NCI-H748 (cell line): ENCODE results near the gene BRD7.

Experiments used
- DNase-seq: peaks from one replicate; lab custom pipeline; 2025; ENCODE audit not compliant: unreplicated experiment; lab: John Stamatoyannopoulos, UW

BRD7 gene

DNA sequence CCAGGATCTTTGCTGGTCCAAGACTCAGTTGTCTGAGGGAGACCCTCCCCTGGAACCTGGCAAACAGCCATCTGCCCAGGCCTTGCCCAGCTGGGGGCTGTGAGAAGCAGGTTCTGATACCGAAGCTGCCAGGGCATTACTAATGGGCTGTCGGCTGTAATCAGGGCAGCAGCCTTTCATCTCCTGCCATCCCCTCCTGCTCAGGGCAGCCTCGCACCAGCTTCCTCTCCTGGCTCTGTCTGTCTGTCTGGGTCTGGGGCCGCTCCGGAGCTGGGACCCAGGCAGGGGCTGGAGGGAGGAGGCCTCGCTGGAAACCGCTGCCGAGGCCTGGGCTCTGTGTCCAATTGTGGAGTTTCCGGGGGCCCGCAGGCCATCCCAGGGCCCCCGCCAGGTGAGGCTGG lies 21.6 kb upstream of the BRD7 start:
- DNase-seq: no peak

DNA sequence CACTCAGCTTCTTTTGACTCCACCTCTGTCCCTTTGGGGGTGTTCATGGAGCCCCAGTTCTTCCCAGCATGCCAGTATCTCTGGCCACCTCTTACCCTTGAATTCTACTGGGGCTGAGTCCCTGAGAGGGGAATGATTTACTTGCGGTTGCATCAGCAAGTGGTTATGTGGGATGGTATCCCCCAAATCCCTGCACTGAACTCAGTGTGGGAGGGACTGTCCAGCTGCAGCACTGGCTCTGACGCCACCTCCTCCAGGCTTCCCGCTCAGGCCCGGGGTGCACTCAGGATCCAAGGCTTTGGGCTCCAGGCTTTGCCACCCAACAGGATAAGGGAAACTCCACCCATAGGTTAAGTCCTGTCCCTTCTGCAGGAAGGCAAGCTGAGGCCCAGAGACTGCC lies 21.1 kb upstream of the BRD7 start:
- DNase-seq: no peak

DNA sequence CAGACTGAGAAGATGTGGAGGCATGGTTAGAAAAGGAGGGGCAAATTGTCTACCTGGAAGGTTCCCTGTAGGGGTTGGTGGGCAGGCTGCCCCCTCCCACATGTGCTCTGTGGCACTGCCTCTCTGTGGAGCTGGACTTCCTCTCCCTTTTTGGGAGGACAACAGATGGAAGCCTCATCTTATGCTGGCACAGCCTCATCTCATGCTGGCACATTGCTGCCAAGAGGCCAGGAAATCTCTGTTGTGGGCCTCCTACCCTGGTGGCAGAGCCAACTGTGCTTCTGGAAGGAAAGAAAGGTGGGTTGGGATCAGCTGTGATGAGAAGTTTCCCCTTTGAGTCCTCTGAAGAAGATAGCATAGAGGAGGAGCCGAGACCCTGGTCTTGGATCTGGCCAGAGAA lies 19.7 kb upstream of the BRD7 start:
- no peak for DNase-seq

DNA sequence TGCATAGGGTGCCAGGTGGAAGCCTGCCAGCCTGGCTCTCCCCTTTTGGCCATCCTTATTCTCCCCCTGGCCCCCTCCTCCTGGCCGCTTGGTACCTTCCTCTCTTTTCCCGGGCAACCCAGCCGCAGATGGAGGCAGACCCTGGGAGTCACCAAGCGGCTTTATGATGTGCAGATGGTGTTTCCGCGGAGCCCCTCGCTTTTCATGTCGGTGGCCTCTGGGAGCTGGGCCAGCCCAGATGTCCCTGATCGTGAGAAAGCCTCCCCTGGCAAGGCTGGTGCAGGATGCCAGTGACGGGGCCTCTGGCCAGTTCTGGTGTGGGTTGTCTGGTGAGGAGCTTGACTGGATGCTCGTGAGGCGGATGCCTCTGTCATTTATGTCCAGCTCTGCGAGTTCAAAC lies 18.0 kb upstream of the BRD7 start:
- DNase-seq: no peak

DNA sequence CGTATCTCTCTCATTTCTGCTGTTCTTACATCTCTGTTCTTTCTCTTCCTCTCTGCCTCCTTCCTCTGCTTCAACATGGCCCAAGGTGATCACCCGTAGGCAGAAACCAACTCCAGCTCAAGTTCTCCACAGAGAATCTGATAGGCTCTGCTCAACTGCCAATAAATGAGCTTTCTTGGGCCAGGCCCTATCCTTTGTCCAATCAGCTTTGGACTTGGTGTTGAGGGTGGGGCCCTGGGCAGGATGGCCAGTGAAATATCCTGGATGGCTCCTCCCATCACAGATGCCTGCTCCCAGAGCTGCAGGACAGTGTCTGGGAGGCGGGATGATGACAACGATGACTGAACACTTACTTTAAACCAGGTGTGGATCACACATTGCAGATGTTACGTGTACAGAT lies 17.4 kb upstream of the BRD7 start:
- no peak for DNase-seq

DNA sequence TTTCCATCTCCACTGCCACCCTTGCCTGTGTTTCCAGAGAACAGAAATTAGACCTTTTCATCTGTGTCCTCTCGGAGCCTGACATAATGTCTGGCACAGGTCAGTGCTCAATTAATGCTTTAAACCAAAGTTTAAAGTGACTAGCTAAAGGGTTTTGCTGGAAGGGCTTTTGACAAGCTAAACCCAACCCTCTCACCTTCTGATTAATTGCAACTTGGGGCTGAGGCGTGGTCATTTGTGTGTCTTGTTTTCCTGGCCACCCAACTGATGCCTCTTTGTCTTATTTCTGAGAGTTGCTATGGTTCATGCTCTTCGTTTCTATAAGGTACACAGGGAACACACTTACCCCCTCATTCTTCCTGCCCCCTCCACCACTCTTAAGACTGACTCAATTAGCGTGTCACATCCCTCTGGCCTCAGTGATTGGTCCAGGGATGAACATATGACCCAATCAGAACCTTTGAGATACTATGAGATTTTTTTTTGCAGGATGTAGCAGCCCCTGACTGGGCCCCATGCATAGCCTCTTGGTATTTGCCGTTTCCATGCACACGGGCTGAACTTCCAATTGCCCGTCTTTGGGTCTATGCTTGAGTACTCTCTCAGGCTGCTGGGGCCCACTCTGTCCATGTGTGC lies 15.8 kb upstream of the BRD7 start:
- DNase-seq: no peak

DNA sequence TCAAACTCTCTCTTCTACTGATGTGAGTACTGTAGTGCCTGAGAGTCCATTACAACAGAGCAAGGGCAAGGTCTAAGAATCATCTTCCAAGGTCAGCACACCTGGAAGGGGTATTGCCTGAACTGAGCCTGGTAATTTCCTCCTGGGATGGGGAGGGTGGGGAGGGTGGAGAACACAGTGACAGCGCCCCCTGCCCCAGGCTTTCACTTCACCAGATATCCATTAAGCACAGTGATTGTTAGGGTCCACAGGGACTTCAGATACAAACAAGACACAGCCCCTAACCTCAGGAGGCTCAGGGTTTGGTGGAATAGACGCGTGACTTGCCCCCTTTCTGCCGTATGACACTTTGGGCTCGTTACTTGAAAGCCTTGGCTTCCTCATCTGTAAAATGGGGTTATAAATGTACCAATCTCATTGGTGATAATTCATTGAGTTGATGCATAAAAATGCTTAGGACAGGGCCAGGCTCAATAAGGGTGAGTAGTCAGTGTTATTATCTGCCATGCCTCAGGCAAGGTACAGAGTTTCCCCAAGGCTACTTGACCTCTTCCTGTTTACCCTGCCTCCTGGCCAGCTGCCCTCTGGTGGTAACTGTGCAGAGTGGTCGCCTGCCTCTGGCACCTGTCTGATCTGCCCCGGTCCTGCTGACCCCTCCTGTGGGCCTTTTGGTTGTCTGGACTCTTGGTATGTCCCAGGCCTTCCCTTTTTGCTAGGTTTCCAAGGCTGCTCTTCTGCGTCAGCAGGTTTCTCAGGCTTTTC lies 13.1 kb upstream of the BRD7 start:
- no peak for DNase-seq

DNA sequence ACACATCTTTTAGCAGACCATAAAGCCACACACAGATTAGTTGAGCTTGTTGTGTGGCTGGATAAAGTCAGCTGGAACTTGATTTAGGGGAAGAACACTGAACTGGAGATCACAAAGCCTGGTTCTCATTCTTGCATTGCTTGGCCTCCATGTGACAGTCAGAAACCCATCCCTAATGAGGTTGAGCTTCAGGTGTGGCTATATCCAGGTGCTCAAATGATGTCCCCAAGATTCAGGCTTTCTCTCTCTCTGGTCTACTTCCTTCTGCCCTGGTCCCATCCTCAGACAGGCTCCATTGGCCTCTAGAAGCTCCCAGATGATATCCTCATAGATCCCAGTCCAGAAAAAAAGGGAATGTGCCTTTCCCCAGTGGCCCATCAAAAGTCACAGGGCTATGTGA lies 9.6 kb upstream of the BRD7 start:
- no peak for DNase-seq

DNA sequence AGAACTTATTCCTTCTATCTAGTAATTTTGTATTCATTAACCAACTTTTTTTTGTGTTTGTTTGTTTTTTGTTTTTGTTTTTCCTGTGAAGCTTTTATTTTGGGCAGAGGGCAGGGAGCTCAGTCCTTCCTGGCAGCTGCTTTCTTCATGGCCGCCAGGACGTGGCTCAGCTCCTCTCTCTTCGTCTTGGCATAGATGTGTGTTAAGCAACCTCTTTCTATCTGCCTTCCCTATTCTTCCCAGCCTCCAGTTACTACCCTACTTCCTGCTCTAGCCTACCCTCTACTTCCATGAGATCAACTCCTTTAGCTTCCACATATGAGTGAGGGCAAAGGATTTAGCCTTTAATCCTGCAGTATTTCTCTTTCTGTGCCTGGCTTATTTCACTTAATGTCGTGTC lies 8.2 kb upstream of the BRD7 start:
- no peak for DNase-seq

DNA sequence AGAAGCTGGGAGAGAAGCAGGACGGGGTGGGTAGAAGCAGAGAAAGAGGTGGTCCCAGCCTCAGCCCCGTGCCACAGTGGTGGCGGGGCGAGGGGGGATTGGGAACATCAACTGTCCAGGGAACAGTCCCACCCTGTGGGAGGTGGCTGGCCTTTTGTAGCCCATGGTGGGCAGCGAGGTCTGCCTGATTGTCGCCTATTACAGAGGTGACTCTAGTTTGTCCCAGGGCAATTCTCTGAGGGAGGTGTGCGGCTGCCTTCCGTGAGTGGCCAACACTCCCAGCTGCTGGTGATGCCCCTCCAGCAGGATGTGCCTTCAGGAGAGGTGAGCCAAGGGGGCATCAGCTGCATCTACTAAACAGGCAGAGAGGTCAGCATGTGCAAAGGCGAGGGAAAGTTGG lies 5.0 kb upstream of the BRD7 start:
- DNase-seq: no peak

DNA sequence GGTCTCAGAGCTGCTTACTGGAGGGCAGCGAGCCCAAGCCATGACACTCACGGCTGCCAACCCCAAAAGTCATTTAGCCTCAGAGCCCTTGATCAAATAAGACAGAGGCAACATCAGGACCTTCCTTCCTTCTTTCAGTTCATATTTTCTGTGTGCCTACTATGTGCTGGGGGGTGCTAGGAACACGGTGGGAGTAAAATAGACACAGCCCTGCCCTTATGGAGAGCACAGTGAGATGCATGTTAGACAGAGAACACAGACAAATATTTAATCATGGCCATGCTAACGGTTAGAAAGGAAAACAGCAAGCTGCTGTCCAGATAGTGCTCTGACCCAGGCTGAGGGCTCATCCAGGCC lies 4.5 kb upstream of the BRD7 start:
- DNase-seq: no peak

DNA sequence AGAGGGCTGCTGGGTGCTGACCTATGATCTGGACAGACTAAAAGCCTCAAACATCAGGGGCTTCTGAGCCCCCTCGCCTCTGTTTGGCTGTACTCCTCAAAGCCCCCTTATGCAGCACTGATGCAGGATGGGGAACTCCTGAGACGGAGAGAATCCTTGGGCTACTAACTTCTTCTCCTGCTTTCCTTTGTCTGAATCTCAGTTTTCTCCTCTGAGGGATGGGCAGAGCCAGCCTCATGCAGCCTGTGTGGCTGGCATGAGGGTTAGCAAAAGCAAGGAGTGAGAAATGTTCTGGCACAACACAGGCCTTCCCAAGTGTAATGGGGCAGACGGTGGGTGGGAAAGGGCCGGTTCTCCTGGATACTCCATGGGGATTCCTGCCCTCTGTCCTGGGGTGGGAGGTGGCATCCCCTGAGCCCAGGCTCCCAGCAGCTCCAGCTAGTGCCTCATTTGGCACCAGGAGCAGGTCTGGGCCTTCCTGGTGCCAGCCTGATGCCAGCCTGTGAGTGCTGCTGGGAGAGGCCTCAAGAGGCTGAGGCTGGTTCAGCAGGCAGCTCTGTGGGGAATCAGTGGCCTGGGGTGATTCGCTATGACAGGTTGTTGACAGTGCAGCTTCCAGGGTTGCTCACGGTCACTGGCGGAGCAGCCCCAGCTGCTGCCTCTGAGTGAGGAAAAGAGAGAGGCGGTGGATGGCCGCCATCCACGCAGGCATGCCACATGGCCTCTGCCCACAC lies 4.0 kb upstream of the BRD7 start:
- peak; percentile 6 for DNase-seq

DNA sequence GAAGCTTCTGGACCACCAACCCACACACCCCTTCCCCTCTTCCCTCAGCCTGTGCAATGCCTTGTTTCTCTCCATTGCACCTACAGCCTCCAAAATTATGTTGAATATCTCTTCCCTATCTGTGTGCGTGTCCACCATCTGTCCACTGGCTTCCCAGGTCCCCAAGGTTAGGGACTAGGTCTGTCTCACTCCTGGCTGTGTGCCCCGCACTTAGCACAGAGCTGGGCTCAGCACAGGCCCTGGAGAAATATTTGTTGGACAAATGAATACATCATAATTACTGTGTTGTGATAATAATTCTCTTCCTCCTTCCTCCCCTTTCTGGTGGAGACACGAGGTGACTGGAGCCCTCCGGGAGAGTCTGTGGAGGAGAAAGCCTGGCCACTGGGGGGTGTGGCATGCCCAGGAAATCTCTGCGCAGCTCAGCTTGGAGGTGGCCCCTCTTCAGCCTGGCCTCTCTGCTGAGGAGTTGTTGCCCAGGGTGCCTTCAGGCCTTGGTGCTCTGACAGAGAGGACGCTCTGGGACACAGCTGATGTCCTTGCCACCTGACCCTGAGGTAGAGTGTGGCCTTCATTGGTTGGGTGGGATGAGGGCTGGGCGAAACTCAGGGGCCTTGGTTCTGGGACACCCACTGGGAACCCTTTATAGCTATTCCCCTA lies 3.3 kb upstream of the BRD7 start:
- DNase-seq: peak; percentile 10

DNA sequence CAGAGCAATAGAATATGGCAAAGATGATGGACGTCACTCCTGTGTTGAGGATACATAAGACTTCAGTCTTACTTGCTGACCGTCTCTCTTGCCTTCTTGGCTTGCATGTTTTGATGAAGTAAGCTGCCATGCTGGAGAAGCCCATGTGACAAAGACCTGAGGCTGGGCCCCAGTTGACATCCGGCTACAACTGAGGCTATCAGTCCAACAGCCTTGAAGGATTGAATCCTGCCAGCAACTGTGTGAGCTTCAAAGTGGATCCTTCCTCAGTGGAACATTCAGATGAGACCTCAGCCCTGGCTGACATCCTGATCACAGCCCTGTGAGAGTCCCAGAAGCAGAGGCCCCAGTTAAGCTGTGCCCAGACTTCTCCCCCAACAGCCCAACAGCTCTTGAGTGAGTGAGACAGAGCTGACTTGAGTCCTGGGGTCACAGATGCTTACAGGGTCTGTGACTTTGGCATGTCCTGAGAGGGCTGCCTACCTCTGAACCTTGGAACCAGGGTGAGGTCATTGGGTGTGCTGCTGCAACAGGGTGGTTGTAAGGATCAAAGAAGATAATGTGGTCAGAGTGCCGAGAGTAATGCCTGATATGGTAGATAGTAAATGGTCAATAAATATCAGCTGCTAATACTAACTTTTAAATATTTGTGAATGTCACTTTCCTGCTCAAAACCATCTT lies 2.4 kb upstream of the BRD7 start:
- DNase-seq: no peak

DNA sequence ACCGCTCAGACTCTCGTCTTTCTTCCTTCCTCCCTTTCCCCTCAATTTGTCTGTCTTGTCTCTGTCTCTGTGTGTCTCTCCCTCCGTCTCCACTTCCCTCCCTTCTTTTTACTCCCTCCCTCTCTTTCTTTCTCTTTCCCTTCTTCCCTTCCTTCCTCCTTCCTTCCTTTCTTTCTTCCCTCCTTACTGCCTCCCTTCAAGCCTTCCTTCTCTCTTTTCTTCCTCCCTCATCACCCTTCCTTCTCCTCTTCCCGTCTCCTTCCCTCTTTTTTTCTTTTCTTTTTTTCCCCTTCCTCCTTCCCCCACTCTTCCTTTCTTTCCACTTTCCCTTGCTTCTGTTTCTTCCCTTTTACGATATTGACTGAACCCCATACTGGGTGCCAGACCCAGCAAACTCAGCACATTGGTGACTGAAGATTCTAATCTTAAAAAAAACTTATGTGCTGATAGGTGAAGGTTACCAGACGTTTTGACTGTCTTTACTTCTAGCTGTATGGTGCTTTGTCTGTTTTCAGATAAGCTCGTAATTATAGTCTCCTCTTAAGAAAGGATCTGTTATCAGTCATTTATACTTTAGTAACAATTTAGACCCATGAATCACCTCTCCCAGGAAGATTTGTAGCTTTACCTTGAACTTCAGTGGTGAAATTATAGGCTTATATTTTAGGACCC lies 481 bp upstream of the BRD7 start:
- no peak for DNase-seq

DNA sequence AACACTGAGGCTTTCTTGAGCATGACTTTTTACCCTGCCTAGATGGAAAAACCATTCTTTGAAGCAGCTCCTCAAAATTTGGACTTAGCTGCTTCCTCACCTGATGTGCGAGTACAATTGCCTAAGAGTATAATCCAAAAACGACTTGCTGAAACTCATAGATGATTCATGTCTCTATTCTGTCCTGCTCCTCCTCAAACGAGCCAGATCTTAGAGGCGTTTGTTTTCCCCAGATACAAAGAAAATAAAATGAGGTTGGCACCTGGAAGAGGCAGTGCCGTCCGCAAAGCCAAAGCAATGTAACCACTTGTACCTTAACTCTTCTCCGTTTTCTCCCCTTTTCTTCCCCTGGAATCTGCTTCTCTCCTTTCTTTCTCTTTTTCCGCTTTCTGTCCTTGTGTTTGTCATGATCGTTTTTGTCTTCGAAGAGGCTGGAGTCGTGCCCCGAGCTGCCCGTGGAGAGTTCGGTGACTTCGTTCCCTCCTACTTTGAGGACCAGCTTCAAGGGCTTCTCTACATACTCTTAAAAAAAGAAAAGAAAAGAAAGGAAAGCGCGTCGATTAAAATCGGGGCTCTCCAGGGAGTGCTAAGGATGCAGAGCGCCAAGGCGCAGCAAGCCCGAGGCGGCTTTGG lies 895 bp downstream of the BRD7 start:
- no peak for DNase-seq

DNA sequence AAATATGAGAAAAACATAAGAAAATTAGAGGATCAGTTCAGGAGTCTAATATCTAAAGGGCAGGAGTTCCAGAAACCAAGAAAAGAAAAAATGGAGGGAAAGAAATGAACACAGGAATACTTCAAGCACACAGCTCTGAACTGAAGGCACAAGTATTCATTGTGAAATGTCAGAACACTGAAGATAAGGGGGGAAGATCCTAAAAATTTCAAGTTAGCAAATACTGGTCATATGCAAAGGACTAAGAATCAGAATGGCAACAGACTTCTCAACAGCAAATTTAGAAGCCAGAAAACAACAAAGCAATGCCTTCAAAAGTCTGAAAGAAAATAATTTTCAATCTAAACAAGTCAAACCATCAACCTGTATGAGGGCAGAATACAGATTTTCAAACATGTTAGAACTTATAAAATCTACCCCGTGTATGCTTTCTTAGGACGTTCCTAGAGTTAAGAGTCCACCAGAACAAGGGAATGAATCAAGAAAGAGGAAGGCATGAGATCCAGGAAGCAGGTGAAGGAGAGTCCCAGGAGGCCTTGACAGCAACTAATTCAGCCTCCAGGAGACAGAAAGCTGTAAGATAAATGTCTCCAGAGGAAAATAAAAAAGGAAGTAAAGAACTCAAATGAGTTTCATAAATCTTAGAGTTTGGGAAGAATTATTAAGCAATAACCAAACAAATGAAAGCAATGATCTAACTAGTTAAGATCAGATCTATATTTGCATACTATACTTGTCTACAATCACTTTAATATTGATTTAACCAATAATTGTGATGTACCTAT lies 2.8 kb downstream of the BRD7 start:
- DNase-seq: no peak

DNA sequence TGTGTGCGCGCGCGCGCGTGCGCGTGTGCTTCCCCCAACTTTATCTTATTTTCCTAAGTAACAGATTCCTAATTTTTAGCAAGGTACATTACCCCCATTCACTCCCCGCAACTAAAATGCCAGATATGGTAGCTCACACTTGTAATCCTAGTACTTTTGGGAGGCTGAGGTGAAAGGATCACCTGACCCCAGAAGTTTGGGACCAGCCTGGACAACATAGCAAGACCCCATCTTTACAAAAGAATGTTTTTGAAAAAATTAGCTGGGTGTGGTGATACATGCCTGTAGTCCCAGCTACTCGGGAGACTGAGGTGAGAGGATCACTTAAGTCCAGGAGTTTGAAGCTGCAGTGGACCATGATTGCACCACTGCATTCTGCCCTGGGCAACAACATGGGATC lies 5.1 kb downstream of the BRD7 start:
- DNase-seq: no peak

DNA sequence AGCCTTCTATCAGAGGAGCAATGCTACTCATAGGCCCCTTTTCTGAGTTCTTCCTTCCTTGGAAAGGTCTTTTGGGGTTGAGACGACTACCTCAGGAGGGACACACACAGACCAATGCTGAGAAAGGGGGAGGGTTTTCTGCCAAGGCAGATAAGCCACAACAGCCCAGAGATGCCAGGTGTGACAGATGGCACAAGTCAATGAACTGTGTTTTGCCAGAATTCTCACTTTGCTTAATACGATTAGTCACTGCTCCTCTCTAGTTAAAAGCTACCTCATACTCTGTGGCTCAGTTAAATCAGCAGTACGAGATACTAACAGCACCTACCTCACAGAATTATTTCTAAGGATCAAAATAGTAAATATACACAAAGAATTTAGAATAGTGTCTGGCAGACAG lies 8.0 kb downstream of the BRD7 start:
- no peak for DNase-seq
